ENCODE measurements around the gene SRRD. TPM values are rescaled to one million over a fixed set of nuclear protein-coding genes. Genes with fewer than 3 reads are reported as not detected.

SRRD gene
- total and polyA plus RNA-seq, 7 experiments from 2014 or later, result 18.9 to 29.0 (median 21.3) TPM

- peaks cover 0 to 6% (median 4%) of the 10 kb centered on the region in 7 donors for H3K4me1 Mint-ChIP-seq
- H3K4me3 Mint-ChIP-seq, result no peak overlapping the region
- no peaks in the 10 kb centered on the region for H3K27me3 Mint-ChIP-seq
- Histone ChIP-seq H3K4me3 (ENCODE audit: low read length) (no peak overlapping the region), H3K27ac (ENCODE audit: low read depth, low read length) (no peak overlapping the region), H3K27me3 (ENCODE audit: control insufficient read depth in 2 of 2, insufficient read depth in 2 of 2, low read length in 2 of 2) (no peaks in the 10 kb centered on the region), H3K9me3 (ENCODE audit: control insufficient read depth in 2 of 3, low read length in 3 of 3) (no peaks in the 10 kb centered on the region), H3K36me3 (ENCODE audit: control insufficient read depth in 2 of 3, insufficient read depth in 3 of 3, low read length in 3 of 3) (peaks cover 0 to 79% (median 6%) of the 10 kb centered on the region in 3 experiments), H3K4me1 (ENCODE audit: control insufficient read depth in 2 of 2, insufficient read depth in 2 of 2, low read length in 2 of 2) (no peaks in the 10 kb centered on the region)
- CTCF ChIA-PET, result interaction anchor here (1.0 to 5.2 kb wide), 2 partner anchors 65 to 76 kb away, joined by 3 to 50 read pairs; no protein-coding TSS in a partner anchor
- ATAC-seq (no peak), DNase-seq (no peak)
- POLR2A ChIA-PET, result interaction anchor here (0.6 kb wide), 1 partner anchor 99 kb away, joined by 3 read pairs; no protein-coding TSS in a partner anchor
- intact Hi-C loops (cut with micrococcal nuclease), result loop anchor here in 1 of 2 donors (5.0 kb wide), 1 partner anchor 36 kb away; the partner anchor contains the start of gene ASPHD2
- H3K36me3 Mint-ChIP-seq, result peaks cover 0 to 40% (median 7%) of the 10 kb centered on the region in 5 donors
- H3K27ac Mint-ChIP-seq, result peak overlapping the region in 1 of 9 donors; percentile 5
- H3K9me3 Mint-ChIP-seq, result no peaks in the 10 kb centered on the region
Measured at GRCh38 chr22:26463101-26463661, 20.5 kb upstream of the SRRD start.

DNA sequence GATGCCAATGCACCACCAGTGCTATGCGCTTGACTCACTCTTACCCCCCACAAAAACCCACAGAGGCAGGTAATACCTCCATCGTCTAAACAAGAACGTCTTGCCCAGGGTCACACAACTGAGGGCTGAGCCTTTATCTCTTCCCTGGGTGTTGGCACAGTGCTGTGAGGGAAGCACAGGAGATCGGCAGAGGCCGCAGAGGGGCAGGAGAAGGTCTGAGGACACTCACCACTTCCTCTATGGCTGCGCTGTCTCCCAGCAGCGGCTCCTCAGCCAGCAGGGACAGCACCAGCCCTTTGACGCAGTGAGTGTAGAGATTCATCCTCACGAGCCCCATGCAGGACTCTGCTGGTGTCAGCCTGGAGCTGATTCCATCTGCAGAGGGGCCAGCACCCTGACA, 20.0 kb upstream of the SRRD start:
- no peak for DNase-seq
- intact Hi-C loops (cut with micrococcal nuclease), result loop anchor here in 1 of 2 donors (5.0 kb wide), 1 partner anchor 36 kb away; the partner anchor contains the start of gene ASPHD2
- ATAC-seq, result peak; percentile 18
- no peaks in the 10 kb centered on the region for H3K27me3 Mint-ChIP-seq
- H3K36me3 ChIP-seq (ENCODE audit: control insufficient read depth in 2 of 3, insufficient read depth in 3 of 3, low read length in 3 of 3), result peaks cover 0 to 79% (median 12%) of the 10 kb centered on the region in 3 experiments
- H3K4me3 Mint-ChIP-seq, result no peak overlapping the region
- no peaks in the 10 kb centered on the region for H3K9me3 ChIP-seq (ENCODE audit: control insufficient read depth in 2 of 3, low read length in 3 of 3)
- H3K27ac Mint-ChIP-seq, result no peak overlapping the region
- CTCF ChIA-PET, result interaction anchor here (0.6 to 5.2 kb wide), 2 partner anchors 66 to 81 kb away, joined by 5 to 50 read pairs; no protein-coding TSS in a partner anchor
- peaks cover 2 to 45% (median 10%) of the 10 kb centered on the region in 5 donors for H3K36me3 Mint-ChIP-seq
- no peaks in the 10 kb centered on the region for H3K9me3 Mint-ChIP-seq
- no peak overlapping the region for H3K4me3 ChIP-seq (ENCODE audit: low read length)
- no peaks in the 10 kb centered on the region for H3K27me3 ChIP-seq (ENCODE audit: control insufficient read depth in 2 of 2, insufficient read depth in 2 of 2, low read length in 2 of 2)
- no peaks in the 10 kb centered on the region for H3K4me1 ChIP-seq (ENCODE audit: control insufficient read depth in 2 of 2, insufficient read depth in 2 of 2, low read length in 2 of 2)
- no peak overlapping the region for H3K27ac ChIP-seq (ENCODE audit: low read depth, low read length)
- POLR2A ChIA-PET, result no interaction called here
- peaks cover 0 to 6% (median 4%) of the 10 kb centered on the region in 7 donors for H3K4me1 Mint-ChIP-seq

DNA sequence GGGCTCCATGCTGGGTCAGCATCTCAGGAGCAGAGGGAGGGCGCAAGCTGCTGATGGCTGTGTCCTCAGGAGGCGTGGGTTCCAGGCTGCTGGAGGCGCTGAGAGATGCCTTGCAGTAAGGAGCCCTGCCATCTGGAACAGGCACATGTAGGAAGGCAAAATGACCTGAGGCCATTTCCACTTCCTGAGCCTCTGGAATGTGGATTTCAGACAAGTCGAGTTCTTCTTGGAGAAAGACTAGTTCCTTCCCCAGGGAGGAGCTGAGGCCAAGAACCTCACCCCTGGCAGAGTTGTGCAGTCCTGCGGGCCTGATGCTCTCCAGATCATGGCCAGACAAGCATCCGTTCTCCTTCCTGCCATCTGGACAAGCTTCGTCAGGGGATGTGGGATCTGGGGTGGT, 19.4 kb upstream of the SRRD start:
- no peak for DNase-seq

DNA sequence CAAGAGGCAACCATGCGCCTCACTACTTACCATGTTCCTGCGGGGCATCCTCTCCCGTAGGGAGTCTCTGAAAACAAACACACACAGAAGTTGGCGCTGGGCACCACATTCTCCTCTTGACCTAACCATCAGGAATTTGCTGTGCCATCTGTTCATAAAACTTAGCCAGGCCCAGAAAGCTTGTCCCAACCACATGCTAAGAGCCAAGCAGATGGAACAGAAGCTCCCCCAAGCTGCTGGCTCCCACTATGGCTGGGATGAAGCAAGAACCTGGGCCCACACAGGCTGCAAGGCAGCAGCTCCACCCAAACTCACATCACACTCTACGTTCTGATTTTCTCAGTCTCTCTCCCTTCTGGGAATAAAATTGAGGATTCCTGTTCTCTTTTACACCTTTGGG, 17.5 kb upstream of the SRRD start:
- peaks cover 5 to 89% (median 21%) of the 10 kb centered on the region in 3 experiments for H3K36me3 ChIP-seq (ENCODE audit: control insufficient read depth in 2 of 3, insufficient read depth in 3 of 3, low read length in 3 of 3)
- no peaks in the 10 kb centered on the region for H3K27me3 ChIP-seq (ENCODE audit: control insufficient read depth in 2 of 2, insufficient read depth in 2 of 2, low read length in 2 of 2)
- no peak overlapping the region for H3K4me3 ChIP-seq (ENCODE audit: low read length)
- DNase-seq, result no peak
- no peak overlapping the region for H3K4me3 Mint-ChIP-seq
- no peaks in the 10 kb centered on the region for H3K9me3 Mint-ChIP-seq
- no peaks in the 10 kb centered on the region for H3K9me3 ChIP-seq (ENCODE audit: control insufficient read depth in 2 of 3, low read length in 3 of 3)
- ChIA-PET CTCF (interaction anchor here (0.6 to 1.1 kb wide), 2 partner anchors 10 to 17 kb away, joined by 3 to 4 read pairs; no protein-coding TSS in a partner anchor), POLR2A (no interaction called here)
- intact Hi-C loops (cut with micrococcal nuclease), result no loop called here
- no peak overlapping the region for H3K27ac Mint-ChIP-seq
- no peak for ATAC-seq
- peaks cover 0 to 6% (median 0%) of the 10 kb centered on the region in 7 donors for H3K4me1 Mint-ChIP-seq
- no peak overlapping the region for H3K27ac ChIP-seq (ENCODE audit: low read depth, low read length)
- H3K4me1 ChIP-seq (ENCODE audit: control insufficient read depth in 2 of 2, insufficient read depth in 2 of 2, low read length in 2 of 2), result no peaks in the 10 kb centered on the region
- peaks cover 12 to 57% (median 20%) of the 10 kb centered on the region in 5 donors for H3K36me3 Mint-ChIP-seq
- H3K27me3 Mint-ChIP-seq, result no peaks in the 10 kb centered on the region

More for the DNA sequence above, 19.4 kb upstream of the SRRD start:
- no peak for ATAC-seq
- Histone ChIP-seq H3K27me3 (ENCODE audit: control insufficient read depth in 2 of 2, insufficient read depth in 2 of 2, low read length in 2 of 2) (no peaks in the 10 kb centered on the region), H3K4me1 (ENCODE audit: control insufficient read depth in 2 of 2, insufficient read depth in 2 of 2, low read length in 2 of 2) (no peaks in the 10 kb centered on the region), H3K9me3 (ENCODE audit: control insufficient read depth in 2 of 3, low read length in 3 of 3) (no peaks in the 10 kb centered on the region), H3K36me3 (ENCODE audit: control insufficient read depth in 2 of 3, insufficient read depth in 3 of 3, low read length in 3 of 3) (peaks cover 0 to 81% (median 13%) of the 10 kb centered on the region in 3 experiments), H3K4me3 (ENCODE audit: low read length) (no peak overlapping the region), H3K27ac (ENCODE audit: low read depth, low read length) (no peak overlapping the region)
- no peaks in the 10 kb centered on the region for H3K27me3 Mint-ChIP-seq
- intact Hi-C loops (cut with micrococcal nuclease), result loop anchor here in 1 of 2 donors (5.0 kb wide), 1 partner anchor 37 kb away; the partner anchor contains the start of gene ASPHD2
- ChIA-PET POLR2A (no interaction called here), CTCF (interaction anchor here (0.6 to 0.7 kb wide), 2 partner anchors 81 to 131 kb away, joined by 3 to 5 read pairs; no protein-coding TSS in a partner anchor)
- H3K36me3 Mint-ChIP-seq, result peaks cover 7 to 51% (median 13%) of the 10 kb centered on the region in 5 donors
- H3K4me3 Mint-ChIP-seq, result no peak overlapping the region
- H3K27ac Mint-ChIP-seq, result no peak overlapping the region
- H3K4me1 Mint-ChIP-seq, result peaks cover 0 to 6% (median 4%) of the 10 kb centered on the region in 7 donors
- no peaks in the 10 kb centered on the region for H3K9me3 Mint-ChIP-seq

DNA sequence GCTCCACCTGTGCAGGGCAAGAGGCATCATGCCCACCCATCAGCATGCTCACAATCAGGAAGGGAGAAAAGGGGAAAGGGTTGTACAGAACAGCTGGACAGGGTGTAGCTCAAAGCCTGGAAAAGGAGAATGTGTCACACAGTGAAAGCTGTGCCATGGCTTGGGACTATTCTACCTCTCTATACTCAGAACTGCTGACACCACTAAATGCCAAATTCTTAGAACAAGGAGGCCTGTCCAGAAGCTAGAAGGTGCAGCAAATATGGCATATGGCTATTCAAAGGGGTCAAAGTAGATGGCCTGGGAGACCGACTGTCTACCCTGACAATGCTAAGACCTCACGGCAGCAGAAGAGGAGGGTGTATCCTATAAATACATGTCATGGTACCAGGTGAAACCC, 12.9 kb upstream of the SRRD start:
- Mint-ChIP-seq H3K27me3 (no peaks in the 10 kb centered on the region), H3K4me1 (peaks cover 0 to 6% (median 0%) of the 10 kb centered on the region in 7 donors), H3K4me3 (no peak overlapping the region), H3K9me3 (no peaks in the 10 kb centered on the region), H3K27ac (no peak overlapping the region), H3K36me3 (peaks cover 9 to 61% (median 25%) of the 10 kb centered on the region in 5 donors)
- Histone ChIP-seq H3K27me3 (ENCODE audit: control insufficient read depth in 2 of 2, insufficient read depth in 2 of 2, low read length in 2 of 2) (no peaks in the 10 kb centered on the region), H3K9me3 (ENCODE audit: control insufficient read depth in 2 of 3, low read length in 3 of 3) (no peaks in the 10 kb centered on the region), H3K27ac (ENCODE audit: low read depth, low read length) (no peak overlapping the region), H3K4me1 (ENCODE audit: control insufficient read depth in 2 of 2, insufficient read depth in 2 of 2, low read length in 2 of 2) (no peaks in the 10 kb centered on the region), H3K4me3 (ENCODE audit: low read length) (no peak overlapping the region), H3K36me3 (ENCODE audit: control insufficient read depth in 2 of 3, insufficient read depth in 3 of 3, low read length in 3 of 3) (peaks cover 5 to 88% (median 33%) of the 10 kb centered on the region in 3 experiments)
- no peak for DNase-seq
- CTCF ChIA-PET, result no interaction called here
- ATAC-seq, result no peak
- intact Hi-C loops (cut with micrococcal nuclease), result no loop called here
- POLR2A ChIA-PET, result interaction anchor here (1.2 to 1.5 kb wide), 2 partner anchors 13 to 110 kb away, joined by 3 to 5 read pairs; partner anchors contain the start of genes HPS4 and SRRD

- Histone ChIP-seq H3K27me3 (ENCODE audit: control insufficient read depth in 2 of 2, insufficient read depth in 2 of 2, low read length in 2 of 2) (no peaks in the 10 kb centered on the region), H3K4me3 (ENCODE audit: low read length) (no peak overlapping the region), H3K27ac (ENCODE audit: low read depth, low read length) (no peak overlapping the region), H3K36me3 (ENCODE audit: control insufficient read depth in 2 of 3, insufficient read depth in 3 of 3, low read length in 3 of 3) (peaks cover 5 to 85% (median 35%) of the 10 kb centered on the region in 3 experiments), H3K9me3 (ENCODE audit: control insufficient read depth in 2 of 3, low read length in 3 of 3) (no peaks in the 10 kb centered on the region), H3K4me1 (ENCODE audit: control insufficient read depth in 2 of 2, insufficient read depth in 2 of 2, low read length in 2 of 2) (no peaks in the 10 kb centered on the region)
- no peaks in the 10 kb centered on the region for H3K27me3 Mint-ChIP-seq
- intact Hi-C loops (cut with micrococcal nuclease), result no loop called here
- ChIA-PET CTCF (no interaction called here), POLR2A (interaction anchor here (1.5 kb wide), 1 partner anchor 109 kb away, joined by 3 read pairs; no protein-coding TSS in a partner anchor)
- no peak overlapping the region for H3K27ac Mint-ChIP-seq
- H3K4me1 Mint-ChIP-seq, result peaks cover under 1 to 6% (median 2%) of the 10 kb centered on the region in 7 donors
- no peaks in the 10 kb centered on the region for H3K9me3 Mint-ChIP-seq
- DNase-seq (no peak), ATAC-seq (no peak)
- H3K4me3 Mint-ChIP-seq, result no peak overlapping the region
- peaks cover 10 to 58% (median 26%) of the 10 kb centered on the region in 5 donors for H3K36me3 Mint-ChIP-seq
Measured at GRCh38 chr22:26471522-26471921, 12.2 kb upstream of the SRRD start.

All from naive thymus-derived CD4-positive, alpha-beta T cell (primary cell).